ENCODE measurements around the gene UNC13D. TPM values are rescaled to one million over a fixed set of nuclear protein-coding genes. Genes with fewer than 3 reads are reported as not detected.
A peak's percentile ranks its signal among the peaks of the same experiment; 100 is the strongest.

Gene UNC13D
- total RNA-seq, 1 donor from 2014 or later: 11.5 TPM

- TF ChIP-seq CTCF (IDR thresholded peaks at IDR 0.05; ENCODE audit: unreplicated experiment): no peak
- Mint-ChIP-seq H3K4me1 (ENCODE audit: unreplicated experiment) (no peaks in the 10 kb centered on the region), H3K4me3 (ENCODE audit: unreplicated experiment) (no peak overlapping the region), H3K36me3 (ENCODE audit: low read depth, unreplicated experiment) (peaks cover 18% of the 10 kb centered on the region), H3K9me3 (ENCODE audit: unreplicated experiment) (no peaks in the 10 kb centered on the region), H3K27ac (ENCODE audit: unreplicated experiment) (no peak overlapping the region), H3K27me3 (ENCODE audit: unreplicated experiment) (no peaks in the 10 kb centered on the region)
- DNase-seq (ENCODE audit: low spot score): no peak
Observed at GRCh38 chr17:75803883-75804282, 40.3 kb downstream of the UNC13D start.

- Mint-ChIP-seq H3K9me3 (ENCODE audit: unreplicated experiment) (no peaks in the 10 kb centered on the region), H3K36me3 (ENCODE audit: low read depth, unreplicated experiment) (peaks cover 20% of the 10 kb centered on the region), H3K4me1 (ENCODE audit: unreplicated experiment) (no peaks in the 10 kb centered on the region), H3K27ac (ENCODE audit: unreplicated experiment) (no peak overlapping the region), H3K4me3 (ENCODE audit: unreplicated experiment) (peak overlapping the region; percentile 4), H3K27me3 (ENCODE audit: unreplicated experiment) (no peaks in the 10 kb centered on the region)
- TF ChIP-seq CTCF (IDR thresholded peaks at IDR 0.05; ENCODE audit: unreplicated experiment): no peak
- DNase-seq (ENCODE audit: low spot score): no peak
Observed at GRCh38 chr17:75799402-75799801, 44.8 kb downstream of the UNC13D start.

GRCh38 chr17:75795820-75796607, 48.2 kb downstream of the UNC13D start:
- no peaks in the 10 kb centered on the region for H3K27me3 Mint-ChIP-seq (ENCODE audit: unreplicated experiment)
- H3K4me3 Mint-ChIP-seq (ENCODE audit: unreplicated experiment): no peak overlapping the region
- no peaks in the 10 kb centered on the region for H3K9me3 Mint-ChIP-seq (ENCODE audit: unreplicated experiment)
- H3K27ac Mint-ChIP-seq (ENCODE audit: unreplicated experiment): no peak overlapping the region
- no peak for DNase-seq (ENCODE audit: low spot score)
- peaks cover 21% of the 10 kb centered on the region for H3K36me3 Mint-ChIP-seq (ENCODE audit: low read depth, unreplicated experiment)
- no peaks in the 10 kb centered on the region for H3K4me1 Mint-ChIP-seq (ENCODE audit: unreplicated experiment)
- TF ChIP-seq CTCF (IDR thresholded peaks at IDR 0.05; ENCODE audit: unreplicated experiment): no peak

GRCh38 chr17:75793460-75793859, 50.7 kb downstream of the UNC13D start:
- peaks cover 10% of the 10 kb centered on the region for H3K36me3 Mint-ChIP-seq (ENCODE audit: low read depth, unreplicated experiment)
- H3K9me3 Mint-ChIP-seq (ENCODE audit: unreplicated experiment): no peaks in the 10 kb centered on the region
- TF ChIP-seq CTCF (IDR thresholded peaks at IDR 0.05; ENCODE audit: unreplicated experiment): no peak
- H3K4me1 Mint-ChIP-seq (ENCODE audit: unreplicated experiment): no peaks in the 10 kb centered on the region
- DNase-seq (ENCODE audit: low spot score): no peak
- no peaks in the 10 kb centered on the region for H3K27me3 Mint-ChIP-seq (ENCODE audit: unreplicated experiment)
- no peak overlapping the region for H3K4me3 Mint-ChIP-seq (ENCODE audit: unreplicated experiment)
- H3K27ac Mint-ChIP-seq (ENCODE audit: unreplicated experiment): peak overlapping the region; percentile 13

- TF ChIP-seq CTCF (IDR thresholded peaks at IDR 0.05; ENCODE audit: unreplicated experiment): no peak
- peaks cover 2% of the 10 kb centered on the region for H3K27me3 Mint-ChIP-seq (ENCODE audit: unreplicated experiment)
- no peaks in the 10 kb centered on the region for H3K9me3 Mint-ChIP-seq (ENCODE audit: unreplicated experiment)
- H3K36me3 Mint-ChIP-seq (ENCODE audit: low read depth, unreplicated experiment): peaks cover 10% of the 10 kb centered on the region
- DNase-seq (ENCODE audit: low spot score): no peak
- no peak overlapping the region for H3K4me3 Mint-ChIP-seq (ENCODE audit: unreplicated experiment)
- H3K4me1 Mint-ChIP-seq (ENCODE audit: unreplicated experiment): peaks cover 2% of the 10 kb centered on the region
- no peak overlapping the region for H3K27ac Mint-ChIP-seq (ENCODE audit: unreplicated experiment)
Observed at GRCh38 chr17:75791254-75791653, 53.0 kb downstream of the UNC13D start.

Data from endothelial cell (in vitro differentiated cells).